Measurements from ENCODE around the gene SDCCAG8. TPM values are rescaled to one million over a fixed set of nuclear protein-coding genes. Genes with fewer than 3 reads are reported as not detected.

Gene SDCCAG8
- polyA plus RNA-seq, 3 donors: 40.6 to 52.4 (median 48.9) TPM

DNA sequence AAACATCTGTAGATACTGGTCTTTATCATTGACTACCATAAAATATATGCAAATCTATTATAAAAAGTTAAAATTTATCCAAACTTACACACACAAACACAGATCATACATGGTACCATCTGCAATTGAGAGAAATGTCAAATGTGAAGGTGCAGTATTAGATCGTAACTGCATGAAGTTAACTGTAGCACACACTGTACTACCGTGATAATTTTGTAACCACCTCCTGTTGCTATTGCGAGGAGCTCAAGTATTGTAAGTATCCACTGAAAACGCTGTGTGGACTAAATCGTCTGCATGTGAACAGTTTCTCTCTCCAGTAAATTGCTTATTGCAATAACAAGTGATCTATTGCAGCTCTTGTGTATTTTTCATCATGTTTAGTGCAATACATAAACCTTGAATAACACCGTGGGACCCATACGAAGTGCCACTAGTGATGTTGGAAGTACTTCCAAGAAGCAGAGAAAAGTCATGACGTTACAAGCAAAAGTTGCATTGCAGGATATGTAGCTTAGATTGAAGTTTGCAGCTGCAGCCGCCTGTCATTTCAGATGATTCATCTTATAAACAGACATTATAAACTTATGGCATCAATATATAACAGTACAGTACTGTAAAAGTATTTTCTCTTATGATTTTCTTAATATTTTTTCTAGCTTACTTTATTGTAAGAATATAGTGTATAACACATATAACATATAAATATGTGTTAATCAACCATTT, 172.9 kb downstream of the SDCCAG8 start:
- no peak for DNase-seq (ENCODE audit: extremely low read depth in 1 of 11, low read depth in 9 of 11, low spot score in 4 of 11)

DNA sequence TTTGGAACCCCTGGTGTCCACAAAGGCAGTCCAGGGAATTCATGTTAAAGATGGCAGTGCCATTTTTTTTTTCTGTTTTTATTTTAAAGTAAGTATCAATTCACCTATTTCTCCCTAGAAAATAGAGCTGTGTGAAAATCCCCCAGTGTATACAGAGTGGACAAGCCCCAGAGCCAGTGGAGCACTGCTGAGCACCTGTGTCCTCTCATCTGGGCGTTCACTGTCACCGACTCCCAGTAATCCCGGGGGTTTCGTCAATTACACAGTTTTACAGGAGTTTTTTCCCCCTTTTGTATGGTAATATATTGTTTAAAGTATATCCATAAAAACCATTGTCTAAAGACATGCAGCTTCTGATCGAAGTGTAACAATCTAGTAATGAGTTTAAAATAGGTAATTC, 175.8 kb downstream of the SDCCAG8 start:
- no peak for DNase-seq (ENCODE audit: extremely low read depth in 1 of 11, low read depth in 9 of 11, low spot score in 4 of 11)

GRCh38 chr1:243432136-243432535, 176.3 kb downstream of the SDCCAG8 start:
- no peak for DNase-seq (ENCODE audit: extremely low read depth in 1 of 11, low read depth in 9 of 11, low spot score in 4 of 11)

GRCh38 chr1:243433737-243434370, 178.0 kb downstream of the SDCCAG8 start:
- DNase-seq (ENCODE audit: extremely low read depth in 1 of 11, low read depth in 9 of 11, low spot score in 4 of 11): no peak

- DNase-seq (ENCODE audit: extremely low read depth in 1 of 11, low read depth in 9 of 11, low spot score in 4 of 11): no peak
Measured at GRCh38 chr1:243434594-243434993, 178.8 kb downstream of the SDCCAG8 start.

DNA sequence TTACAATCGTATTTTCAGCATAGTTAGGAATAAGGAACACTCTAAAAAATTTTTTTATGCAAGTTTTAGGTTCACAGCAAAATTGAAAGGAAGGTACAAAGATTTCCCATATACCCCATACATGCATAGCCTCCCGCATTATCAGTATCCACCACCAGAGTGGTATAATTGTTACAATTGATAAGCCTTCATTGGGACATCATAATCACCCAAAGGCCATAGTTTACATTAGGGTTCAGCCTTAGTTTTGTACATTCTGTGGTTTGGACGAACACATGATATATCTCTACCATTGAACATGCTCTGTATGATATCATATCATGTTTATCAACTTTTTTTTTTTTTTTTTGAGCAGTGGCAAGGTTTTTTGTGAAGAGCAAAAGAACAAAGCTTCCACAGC, 180.0 kb downstream of the SDCCAG8 start:
- no peak for DNase-seq (ENCODE audit: extremely low read depth in 1 of 11, low read depth in 9 of 11, low spot score in 4 of 11)

DNA sequence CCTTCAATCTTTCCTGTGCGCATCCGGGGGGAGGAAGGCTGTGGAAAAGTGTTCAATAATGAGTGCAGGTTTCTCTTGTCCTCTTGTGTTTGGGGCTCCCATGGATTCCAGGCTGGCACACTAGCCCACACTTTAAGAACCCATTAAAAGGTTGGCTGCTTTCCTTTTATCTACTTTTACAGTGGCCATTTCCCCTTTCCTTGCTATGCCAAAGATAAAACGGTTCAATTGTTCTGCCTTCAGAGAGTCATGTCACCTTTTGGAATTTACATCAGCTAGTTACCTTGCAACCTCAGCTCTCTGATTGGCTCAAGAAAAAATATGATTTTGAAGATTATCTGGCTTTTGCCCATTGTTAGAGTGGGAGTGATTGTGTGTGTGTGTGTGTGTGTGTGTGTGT, 182.3 kb downstream of the SDCCAG8 start:
- no peak for DNase-seq (ENCODE audit: extremely low read depth in 1 of 11, low read depth in 9 of 11, low spot score in 4 of 11)

- no peak for DNase-seq (ENCODE audit: extremely low read depth in 1 of 11, low read depth in 9 of 11, low spot score in 4 of 11)
Measured at GRCh38 chr1:243438815-243439214, 183.0 kb downstream of the SDCCAG8 start.

DNA sequence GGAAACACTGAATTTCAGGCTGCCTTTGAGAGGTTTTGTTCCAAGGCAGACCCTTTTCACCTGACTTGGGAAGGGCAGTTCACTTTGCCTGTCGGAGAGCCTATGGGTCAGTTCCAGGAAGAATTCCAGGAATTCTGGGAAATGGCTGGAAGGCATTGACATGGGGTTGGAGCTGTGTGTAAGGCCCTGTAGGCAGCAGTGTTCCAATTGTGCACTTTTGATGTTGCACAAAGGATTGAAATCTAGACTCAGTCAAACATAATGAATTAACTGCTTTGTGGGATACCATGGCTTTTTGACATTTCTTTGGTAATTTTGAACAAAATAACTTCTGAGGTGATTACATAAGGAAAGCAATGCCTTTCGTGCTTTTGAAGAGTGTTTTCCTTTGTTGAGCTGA, 184.6 kb downstream of the SDCCAG8 start:
- DNase-seq (ENCODE audit: extremely low read depth in 1 of 11, low read depth in 9 of 11, low spot score in 4 of 11): no peak

DNA sequence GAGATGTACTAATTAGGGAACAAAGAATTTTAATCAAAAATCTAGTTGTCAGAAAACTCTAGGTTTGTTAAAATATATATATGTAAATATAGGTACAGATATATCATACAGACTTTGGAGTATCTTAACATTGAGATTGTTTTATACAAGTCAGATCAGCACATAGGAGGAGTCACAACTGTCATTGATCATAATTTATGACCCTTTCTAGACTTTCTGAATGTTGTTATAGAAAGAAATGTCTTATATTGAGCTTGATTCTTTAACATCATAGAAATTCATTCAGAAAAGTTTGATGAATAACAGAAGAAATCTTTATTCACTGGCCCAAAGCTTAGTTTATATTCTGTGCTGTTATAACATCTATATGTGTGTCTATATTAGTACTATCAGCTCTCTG, 185.8 kb downstream of the SDCCAG8 start:
- no peak for DNase-seq (ENCODE audit: extremely low read depth in 1 of 11, low read depth in 9 of 11, low spot score in 4 of 11)

GRCh38 chr1:243443557-243443956, 187.7 kb downstream of the SDCCAG8 start:
- no peak for DNase-seq (ENCODE audit: extremely low read depth in 1 of 11, low read depth in 9 of 11, low spot score in 4 of 11)

GRCh38 chr1:243447347-243447746, 191.5 kb downstream of the SDCCAG8 start:
- DNase-seq (ENCODE audit: extremely low read depth in 1 of 11, low read depth in 9 of 11, low spot score in 4 of 11): no peak

DNA sequence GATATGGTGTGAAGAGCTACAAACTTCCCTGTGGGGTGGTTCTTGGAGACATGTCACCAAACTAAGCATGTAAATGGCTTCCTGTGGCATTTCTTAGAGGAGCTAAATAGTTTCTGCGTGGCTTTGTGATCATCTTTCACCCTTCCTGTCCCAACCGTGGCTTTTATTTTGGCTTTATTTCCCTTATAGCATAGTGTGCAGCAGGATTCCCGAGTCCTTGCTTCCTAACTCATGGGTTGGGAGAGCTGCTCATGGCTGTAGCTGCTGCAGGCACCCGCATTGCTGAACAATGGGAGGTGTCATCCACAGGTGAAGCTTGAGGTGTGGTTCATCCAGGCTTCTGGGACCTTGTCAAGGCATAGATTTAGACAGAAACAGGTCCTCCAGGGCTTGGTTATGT, 192.0 kb downstream of the SDCCAG8 start:
- no peak for DNase-seq (ENCODE audit: extremely low read depth in 1 of 11, low read depth in 9 of 11, low spot score in 4 of 11)

- no peak for DNase-seq (ENCODE audit: extremely low read depth in 1 of 11, low read depth in 9 of 11, low spot score in 4 of 11)
Measured at GRCh38 chr1:243449373-243449772, 193.5 kb downstream of the SDCCAG8 start.

DNA sequence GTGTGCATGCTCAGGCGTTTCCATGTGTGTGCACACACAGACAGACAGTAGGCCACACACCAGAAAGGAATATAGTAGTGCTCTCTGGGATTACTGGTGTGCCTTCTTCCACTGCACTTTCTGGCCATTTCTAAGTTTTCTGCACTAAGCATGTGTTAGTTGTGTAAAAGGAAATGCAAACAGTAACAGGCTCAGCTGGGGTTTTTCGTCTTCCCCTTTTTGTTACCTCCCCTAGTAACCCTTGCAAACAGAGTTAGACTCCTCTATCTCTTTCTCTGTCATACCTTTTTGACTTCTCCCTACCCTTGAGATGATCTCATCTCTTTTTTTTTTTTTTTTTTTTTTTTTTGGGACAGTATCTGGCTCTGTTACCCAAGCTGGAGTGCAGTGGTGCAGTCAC, 196.3 kb downstream of the SDCCAG8 start:
- DNase-seq (ENCODE audit: extremely low read depth in 1 of 11, low read depth in 9 of 11, low spot score in 4 of 11): no peak

- DNase-seq (ENCODE audit: extremely low read depth in 1 of 11, low read depth in 9 of 11, low spot score in 4 of 11): no peak
Measured at GRCh38 chr1:243454328-243454997, 198.6 kb downstream of the SDCCAG8 start.

GRCh38 chr1:243455760-243456651, 200.2 kb downstream of the SDCCAG8 start:
- no peak for DNase-seq (ENCODE audit: extremely low read depth in 1 of 11, low read depth in 9 of 11, low spot score in 4 of 11)

GRCh38 chr1:243457363-243457982, 201.6 kb downstream of the SDCCAG8 start:
- DNase-seq (ENCODE audit: extremely low read depth in 1 of 11, low read depth in 9 of 11, low spot score in 4 of 11): no peak

- no peak for DNase-seq (ENCODE audit: extremely low read depth in 1 of 11, low read depth in 9 of 11, low spot score in 4 of 11)
Measured at GRCh38 chr1:243459059-243459458, 203.2 kb downstream of the SDCCAG8 start.

Measured in renal cortex interstitium (tissue), 11 donors.